HCT116 (cell line): ENCODE results near the gene THAP8. TPM values are rescaled to one million over a fixed set of nuclear protein-coding genes. Genes with fewer than 3 reads are reported as not detected.

Experiments
- ATAC-seq: fragments of 200-7000 bp; cut with Tn5 transposase; 2 replicates; pipeline ENCODE4 v1.9.1; 2020; ENCODE audit warnings: mild to moderate bottlenecking, moderate library complexity
- BruUV-seq: library from RNA; stranded (reverse); fragments of 400-500 nt; replicated peaks from 2 replicates; lab custom pipeline; 2021; lab: Mats Ljungman, UMichigan
- CTCF ChIA-PET: fragments of 300-600 bp; sonication (Branson Sonifier 250); formaldehyde crosslinking; loops from one replicate; lab custom pipeline; 2021; ENCODE audit warnings: antibody characterized with exemption; lab: Charles Lee
- POLR2A ChIA-PET: fragments of 300-600, 350-600 bp; sonication (Branson Sonifier 250); formaldehyde crosslinking; loops from one replicate; lab custom pipeline; 2021; ENCODE audit warnings: antibody characterized with exemption; lab: Charles Lee
- RAD21 ChIA-PET, 2 experiments: fragments of 300-600 bp; sonication (Branson Sonifier 250); formaldehyde crosslinking; loops; one replicate each; lab custom pipeline; 2023; ENCODE audit warnings: low total read pairs in 2 of 2; ENCODE audit not compliant: uncharacterized antibody in 2 of 2, unreplicated experiment in 2 of 2, low non-redundant PET in 1 of 2; lab: Charles Lee
- DNase-seq: peaks from one replicate; pipeline ENCODE4 v3.0.0-alpha.2; 2010; ENCODE audit warnings: low read depth, low spot score
- H2AFZ ChIP-seq: fragments of 200-600 bp; shearing (Covaris generic), sonication (generic); 2 replicates; pipeline ENCODE4 v1.6.1; 2017; ENCODE audit warnings: low read depth, mixed run types, mixed read lengths, antibody characterized with exemption, low read length; ENCODE audit not compliant: poor library complexity, severe bottlenecking
- H3K27ac ChIP-seq: 2 replicates; pipeline ENCODE4 v1.5.1; 2012; ENCODE audit warnings: low read depth, low read length
- H3K27me3 ChIP-seq: fragments of 200-600 bp; sonication (generic); 2 replicates; pipeline ENCODE4 v1.6.1; 2016; ENCODE audit warnings: mixed run types, low read length, mixed read lengths; ENCODE audit not compliant: insufficient read depth
- H3K36me3 ChIP-seq, 2 experiments: fragments of 200-500 bp in 1 of 2; fragments of 200-600 bp in 1 of 2; sonication (Bioruptor generic) in 1 of 2; sonication (generic) in 1 of 2; 2 replicates each; pipeline versions ENCODE4 v1.5.1 to v1.6.1; 2014 to 2016; ENCODE audit warnings: low read length in 2 of 2, inconsistent platforms in 1 of 2, mixed read lengths in 1 of 2, mixed run types in 1 of 2; ENCODE audit not compliant: insufficient read depth in 2 of 2, control insufficient read depth in 1 of 2
- H3K4me1 ChIP-seq, 2 experiments: fragments of 200-600 bp in 1 of 2; sonication (generic) in 1 of 2; 2 replicates each; pipeline versions ENCODE4 v1.5.1 to v1.6.1; 2012 to 2017; ENCODE audit warnings: low read length in 2 of 2, inconsistent platforms in 1 of 2, mild to moderate bottlenecking in 1 of 2, mixed read lengths in 1 of 2, mixed run types in 1 of 2, moderate library complexity in 1 of 2; ENCODE audit not compliant: insufficient read depth in 2 of 2, control insufficient read depth in 1 of 2
- H3K4me2 ChIP-seq: fragments of 200-600 bp; sonication (generic); 2 replicates; pipeline ENCODE4 v1.6.1; 2017; ENCODE audit warnings: mixed run types, low read length, mixed read lengths
- H3K4me3 ChIP-seq, 2 experiments: fragments of 200-600 bp in 1 of 2; sonication (generic) in 1 of 2; replicated peaks in 1 of 2; 2 replicates each; pipeline ENCODE4 v1.5.1; 2011 to 2016; ENCODE audit warnings: low read length in 2 of 2, control low read depth in 1 of 2, low read depth in 1 of 2, mild to moderate bottlenecking in 1 of 2, mixed read lengths in 1 of 2, mixed run types in 1 of 2
- H3K79me2 ChIP-seq: fragments of 200-600 bp; sonication (generic); 2 replicates; pipeline ENCODE4 v1.6.1; 2017; ENCODE audit warnings: mild to moderate bottlenecking, mixed run types, low read length, moderate library complexity, mixed read lengths; ENCODE audit not compliant: insufficient read depth
- H3K9ac ChIP-seq: fragments of 200-600 bp; sonication (generic); 2 replicates; pipeline ENCODE4 v1.6.1; 2016; ENCODE audit warnings: low read length, mixed read lengths
- H3K9me2 ChIP-seq: fragments of 200-600 bp; sonication (generic), shearing (Covaris generic); 2 replicates; pipeline ENCODE4 v1.6.1; 2017; ENCODE audit warnings: mixed run types, mild to moderate bottlenecking, moderate library complexity; ENCODE audit not compliant: insufficient read depth
- H3K9me3 ChIP-seq, 2 experiments: fragments of 200-500 bp in 1 of 2; fragments of 200-600 bp in 1 of 2; sonication (Bioruptor generic) in 1 of 2; sonication (generic) in 1 of 2; 2 replicates each; pipeline ENCODE4 v1.6.1; 2014 to 2017; ENCODE audit warnings: low read length in 2 of 2, mixed read lengths in 2 of 2, inconsistent platforms in 1 of 2, low read depth in 1 of 2, mild to moderate bottlenecking in 1 of 2, mixed run types in 1 of 2, moderate library complexity in 1 of 2; ENCODE audit not compliant: control insufficient read depth in 1 of 2, insufficient read depth in 1 of 2
- H4K20me1 ChIP-seq: fragments of 200-600 bp; sonication (generic), shearing (Covaris generic); 2 replicates; pipeline ENCODE4 v1.6.1; 2017; ENCODE audit warnings: mixed run types, mild to moderate bottlenecking, moderate library complexity; ENCODE audit not compliant: insufficient read depth
- CEBPB ChIP-seq: IDR thresholded peaks from 2 replicates; pipeline ENCODE4 v1.6.1; 2012; ENCODE audit warnings: low read depth
- CTCF ChIP-seq, 3 experiments: fragments of 200-600 bp in 1 of 3; sonication (generic) in 1 of 3; IDR thresholded peaks in 2 of 3; conservative IDR thresholded peaks in 1 of 3; 2 replicates each; pipeline ENCODE4 v1.5.1; 2012 to 2017; ENCODE audit warnings: low read depth in 2 of 3, low read length in 2 of 3, antibody characterized with exemption in 1 of 3, borderline replicate concordance in 1 of 3, control low read depth in 1 of 3, mild to moderate bottlenecking in 1 of 3, mixed read lengths in 1 of 3, mixed run types in 1 of 3, moderate library complexity in 1 of 3; ENCODE audit not compliant: insufficient read depth in 1 of 3
- POLR2A ChIP-seq: IDR thresholded peaks from 2 replicates; pipeline ENCODE4 v1.7.0; 2011; ENCODE audit warnings: borderline replicate concordance; ENCODE audit not compliant: insufficient read depth, insufficient read length; ENCODE audit errors: extremely low read depth
- POLR2AphosphoS5 ChIP-seq: IDR thresholded peaks from 2 replicates; pipeline ENCODE4 v1.6.1; 2011; ENCODE audit warnings: mild to moderate bottlenecking, low read depth, low read length, moderate library complexity
- SP1 ChIP-seq: IDR thresholded peaks from 2 replicates; pipeline ENCODE4 v1.6.1; 2012; ENCODE audit warnings: low read depth
- SRF ChIP-seq: IDR thresholded peaks from 2 replicates; pipeline ENCODE4 v1.6.1; 2012; ENCODE audit warnings: low read depth
- TCF7L2 ChIP-seq: IDR thresholded peaks from 2 replicates; pipeline ENCODE4 v1.7.0; 2011; ENCODE audit warnings: borderline replicate concordance, inconsistent platforms; ENCODE audit not compliant: insufficient read depth, insufficient read length; ENCODE audit errors: extremely low read depth
- intact Hi-C: fragments of 100-400 bp; cut with micrococcal nuclease; formaldehyde crosslinking; loops from 2 replicates; pipeline ENCODE4 v1.10.0; 2022
- total RNA-seq: library from RNA; stranded (reverse); gene quantifications from one replicate; pipeline ENCODE4 v1.2.1, GENCODE V29; 2021; ENCODE audit not compliant: unreplicated experiment
- TF ChIP-seq, protein P1 (sequence below): IDR thresholded peaks from 2 replicates; pipeline ENCODE4 v1.6.1; 2012

The THAP8 gene
- total RNA-seq, 1 experiment from 2014 or later, result 1.7 TPM

DNA sequence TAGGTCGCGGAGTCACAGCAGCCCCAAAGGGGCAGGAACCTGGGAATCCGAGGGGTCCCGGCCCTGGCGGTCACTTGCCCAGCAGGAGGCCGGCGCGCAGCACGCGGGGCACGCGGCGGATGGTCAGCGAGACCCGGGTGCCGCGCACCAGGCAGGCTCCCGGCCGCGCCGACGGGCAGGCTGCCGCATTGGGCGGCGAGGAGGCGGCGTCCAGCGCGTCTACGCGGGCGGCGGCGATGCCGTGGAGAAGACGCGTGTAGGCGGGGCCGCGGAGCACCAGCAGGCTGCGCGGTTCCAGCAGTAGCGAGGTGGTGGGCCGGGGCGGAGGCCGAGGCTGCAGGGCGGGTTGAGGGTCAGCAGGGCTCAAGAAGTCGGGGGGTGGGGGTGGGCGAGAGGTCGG is 44.9 kb downstream of the THAP8 start:
- RAD21 ChIA-PET, result interaction anchor here in 1 of 2 experiments (0.5 to 1.5 kb wide), 2 partner anchors 106 to 126 kb away, joined by 3 to 9 read pairs; partner anchors contain the start of gene POLR2I
- intact Hi-C loops, result loop anchor here (10.0 kb wide), 1 partner anchor 106 kb away; the partner anchor contains the start of genes OVOL3, POLR2I and TBCB
- peak overlapping the region; percentile 87 for H3K27ac ChIP-seq
- POLR2A ChIA-PET, result interaction anchor here (0.9 to 1.7 kb wide), 6 partner anchors 11 to 761 kb away, joined by 3 to 7 read pairs (median 3); no protein-coding TSS in a partner anchor
- BruUV-seq, result no TSS peak
- no peak for TF ChIP-seq SP1
- TF ChIP-seq TCF7L2, result peak; percentile 36
- TF ChIP-seq CTCF (IDR thresholded peaks at IDR 0.05 in 2 of 3, conservative IDR thresholded peaks at IDR 0.05 in 1 of 3; ENCODE audit: borderline replicate concordance in 1 of 3, insufficient read depth in 1 of 3, low read depth in 2 of 3, low read length in 2 of 3), result no peak
- TF ChIP-seq SRF, result no peak
- peak; percentile 80 for TF ChIP-seq POLR2A
- no peak for TF ChIP-seq CEBPB
- peak; percentile 87 for TF ChIP-seq POLR2AphosphoS5
- TF ChIP-seq, protein P1, sequence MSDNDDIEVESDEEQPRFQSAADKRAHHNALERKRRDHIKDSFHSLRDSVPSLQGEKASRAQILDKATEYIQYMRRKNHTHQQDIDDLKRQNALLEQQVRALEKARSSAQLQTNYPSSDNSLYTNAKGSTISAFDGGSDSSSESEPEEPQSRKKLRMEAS, result peak; percentile 79
- TF ChIP-seq, all 23 proteins: peak for 4
- Histone ChIP-seq H3K79me2 (peaks cover 18% of the 10 kb centered on the region; the same call in 1 of the 2 replicates), H3K4me3 (peak overlapping the region; percentile 89 to 98), H3K9me2 (no peaks in the 10 kb centered on the region), H3K27me3 (no peaks in the 10 kb centered on the region), H3K9ac (peak overlapping the region; percentile 91), H3K4me1 (peaks cover 12 to 37% of the 10 kb centered on the region in 2 experiments; a peak in 3 of 4 replicates), H4K20me1 (no peaks in the 10 kb centered on the region), H3K4me2 (peak overlapping the region; percentile 100), H3K9me3 (no peaks in the 10 kb centered on the region), H3K36me3 (peaks cover 0 to 2% of the 10 kb centered on the region in 2 experiments; a peak in 1 of 4 replicates), H2AFZ (no peak overlapping the region)
- CTCF ChIA-PET, result no interaction called here
- DNase-seq (no peak), ATAC-seq (peak; percentile 67)
